T-helper 2 cell treated with Interferon-gamma antibody and Interleukin-4, amounts not matched to agents 5 μg/mL and 100 μg/mL, for 36 hours (primary cell): ENCODE data around the gene OR4D10.
"Not testable (repeated sequence)": the region's sequence is repeated elsewhere in the genome, so short reads cannot be mapped to it uniquely, and the experiment has no call there.

ENCODE experiments used
- DNase-seq: peaks from one replicate; pipeline ENCODE4 v3.0.0; 2021; ENCODE audit warnings: low spot score
- H3K27ac Mint-ChIP-seq: one replicate; pipeline ENCODE4 v1.8.0; 2021; ENCODE audit warnings: mild to moderate bottlenecking, mixed read lengths
- H3K27me3 Mint-ChIP-seq: one replicate; pipeline ENCODE4 v1.8.0; 2021; ENCODE audit warnings: low read depth, mixed read lengths
- H3K36me3 Mint-ChIP-seq: one replicate; pipeline ENCODE4 v1.8.0; 2021; ENCODE audit warnings: low read depth, mixed read lengths
- H3K4me1 Mint-ChIP-seq: one replicate; pipeline ENCODE4 v1.8.0; 2021; ENCODE audit warnings: low read depth, mixed read lengths
- H3K4me3 Mint-ChIP-seq: one replicate; pipeline ENCODE4 v1.8.0; 2022; ENCODE audit warnings: mild to moderate bottlenecking, moderate library complexity, mixed read lengths
- H3K9me3 Mint-ChIP-seq: one replicate; pipeline ENCODE4 v1.8.0; 2021; ENCODE audit warnings: mixed read lengths

The OR4D10 gene

GRCh38 chr11:59473015-59473414 lies at the start of gene OR4D10:
TSS of gene OR4D10 (plus strand) at chr11:59473315. CDS start at chr11:59477430, 4,115 bp downstream.
- Mint-ChIP-seq H3K4me1 (no peaks in the 10 kb centered on the region), H3K4me3 (no peak within 1 kb of the TSS), H3K9me3 (no peaks in the 10 kb centered on the region), H3K27me3 (peaks cover 3% of the 10 kb centered on the region), H3K36me3 (no peaks in the 10 kb centered on the region), H3K27ac (no peak within 1 kb of the TSS)
- no peak for DNase-seq

- no peaks in the 10 kb centered on the region for H3K9me3 Mint-ChIP-seq
- peaks cover 3% of the 10 kb centered on the region for H3K27me3 Mint-ChIP-seq
- H3K36me3 Mint-ChIP-seq, result no peaks in the 10 kb centered on the region
- H3K4me3 Mint-ChIP-seq, result no peak overlapping the region
- no peak for DNase-seq
- no peak overlapping the region for H3K27ac Mint-ChIP-seq
- no peaks in the 10 kb centered on the region for H3K4me1 Mint-ChIP-seq
Observed at GRCh38 chr11:59423835-59424234, 49.3 kb upstream of the OR4D10 start.

GRCh38 chr11:59425131-59425530 lies 48.0 kb upstream of the OR4D10 start:
- H3K27ac Mint-ChIP-seq, result no peak overlapping the region
- DNase-seq, result no peak
- H3K27me3 Mint-ChIP-seq, result peaks cover 2% of the 10 kb centered on the region
- H3K4me3 Mint-ChIP-seq, result no peak overlapping the region
- no peaks in the 10 kb centered on the region for H3K4me1 Mint-ChIP-seq
- H3K9me3 Mint-ChIP-seq, result no peaks in the 10 kb centered on the region
- no peaks in the 10 kb centered on the region for H3K36me3 Mint-ChIP-seq

- H3K4me1 Mint-ChIP-seq, result no peaks in the 10 kb centered on the region
- no peaks in the 10 kb centered on the region for H3K36me3 Mint-ChIP-seq
- H3K9me3 Mint-ChIP-seq, result no peaks in the 10 kb centered on the region
- no peak within 1 kb of the TSS for H3K27ac Mint-ChIP-seq
- H3K4me3 Mint-ChIP-seq, result no peak within 1 kb of the TSS
- H3K27me3 Mint-ChIP-seq, result peaks cover 2% of the 10 kb centered on the region
- no peak for DNase-seq
Observed at GRCh38 chr11:59426361-59427067, 46.6 kb upstream of the OR4D10 start, which contains the start of gene OR5A2. TSS of gene OR5A2 (minus strand) at chr11:59426413. CDS start at chr11:59422953, 3,460 bp downstream.

GRCh38 chr11:59427068-59427382 lies 46.1 kb upstream of the OR4D10 start:
- no peak for DNase-seq
- Mint-ChIP-seq H3K27me3 (peaks cover 4% of the 10 kb centered on the region), H3K4me3 (no peak overlapping the region), H3K36me3 (no peaks in the 10 kb centered on the region), H3K27ac (no peak overlapping the region), H3K4me1 (no peaks in the 10 kb centered on the region), H3K9me3 (no peaks in the 10 kb centered on the region)

- Mint-ChIP-seq H3K4me1 (no peaks in the 10 kb centered on the region), H3K4me3 (no peak overlapping the region), H3K27ac (no peak overlapping the region), H3K9me3 (no peaks in the 10 kb centered on the region), H3K36me3 (no peaks in the 10 kb centered on the region), H3K27me3 (peaks cover 6% of the 10 kb centered on the region)
- DNase-seq, result peak; percentile 8
Observed at GRCh38 chr11:59429924-59430516, 43.1 kb upstream of the OR4D10 start.

- DNase-seq, result no peak
- Mint-ChIP-seq H3K4me1 (no peaks in the 10 kb centered on the region), H3K36me3 (no peaks in the 10 kb centered on the region), H3K27ac (no peak within 1 kb of the TSS), H3K27me3 (peaks cover 4% of the 10 kb centered on the region), H3K9me3 (no peaks in the 10 kb centered on the region), H3K4me3 (no peak within 1 kb of the TSS)
Observed at GRCh38 chr11:59436169-59436568, 36.9 kb upstream of the OR4D10 start, which contains the start of gene OR5A1. TSS of gene OR5A1 (plus strand) at chr11:59436469. CDS start at chr11:59443169, 6,700 bp downstream.

- H3K27ac Mint-ChIP-seq, result no peak overlapping the region
- no peaks in the 10 kb centered on the region for H3K4me1 Mint-ChIP-seq
- no peak overlapping the region for H3K4me3 Mint-ChIP-seq
- DNase-seq, result no peak
- peaks cover 1% of the 10 kb centered on the region for H3K27me3 Mint-ChIP-seq
- no peaks in the 10 kb centered on the region for H3K36me3 Mint-ChIP-seq
- no peaks in the 10 kb centered on the region for H3K9me3 Mint-ChIP-seq
Observed at GRCh38 chr11:59437770-59438169, 35.3 kb upstream of the OR4D10 start.

- H3K27me3 Mint-ChIP-seq, H3K4me1 Mint-ChIP-seq, H3K4me3 Mint-ChIP-seq, H3K27ac Mint-ChIP-seq, H3K9me3 Mint-ChIP-seq, H3K36me3 Mint-ChIP-seq, DNase-seq: not testable (repeated sequence)
Observed at GRCh38 chr11:59445624-59446023, 27.5 kb upstream of the OR4D10 start.

GRCh38 chr11:59448484-59448883 lies 24.6 kb upstream of the OR4D10 start:
- no peak for DNase-seq
- H3K36me3 Mint-ChIP-seq, result no peaks in the 10 kb centered on the region
- no peak overlapping the region for H3K27ac Mint-ChIP-seq
- no peaks in the 10 kb centered on the region for H3K9me3 Mint-ChIP-seq
- H3K4me1 Mint-ChIP-seq, result no peaks in the 10 kb centered on the region
- peaks cover 5% of the 10 kb centered on the region for H3K27me3 Mint-ChIP-seq
- no peak overlapping the region for H3K4me3 Mint-ChIP-seq

GRCh38 chr11:59456661-59457060 lies 16.5 kb upstream of the OR4D10 start, which contains the start of gene OR4D6:
TSS of gene OR4D6 (plus strand) at chr11:59456961. CDS start at chr11:59456961, 0 bp downstream.
- Mint-ChIP-seq H3K27me3 (no peaks in the 10 kb centered on the region), H3K27ac (no peak within 1 kb of the TSS), H3K4me1 (no peaks in the 10 kb centered on the region), H3K4me3 (no peak within 1 kb of the TSS), H3K36me3 (no peaks in the 10 kb centered on the region), H3K9me3 (no peaks in the 10 kb centered on the region)
- no peak for DNase-seq

- H3K4me1 Mint-ChIP-seq, result no peaks in the 10 kb centered on the region
- H3K36me3 Mint-ChIP-seq, result no peaks in the 10 kb centered on the region
- no peaks in the 10 kb centered on the region for H3K9me3 Mint-ChIP-seq
- H3K27me3 Mint-ChIP-seq, result peaks cover 3% of the 10 kb centered on the region
- H3K27ac Mint-ChIP-seq, result no peak overlapping the region
- H3K4me3 Mint-ChIP-seq, result no peak overlapping the region
- no peak for DNase-seq
Observed at GRCh38 chr11:59459916-59460315, 13.2 kb upstream of the OR4D10 start.

GRCh38 chr11:59463190-59463641 lies 9.9 kb upstream of the OR4D10 start:
- DNase-seq, result no peak
- Mint-ChIP-seq H3K27ac (no peak overlapping the region), H3K36me3 (no peaks in the 10 kb centered on the region), H3K27me3 (peaks cover 3% of the 10 kb centered on the region), H3K9me3 (no peaks in the 10 kb centered on the region), H3K4me1 (no peaks in the 10 kb centered on the region), H3K4me3 (no peak overlapping the region)

- H3K4me3 Mint-ChIP-seq, result no peak overlapping the region
- H3K9me3 Mint-ChIP-seq, result no peaks in the 10 kb centered on the region
- peaks cover 7% of the 10 kb centered on the region for H3K27me3 Mint-ChIP-seq
- no peak overlapping the region for H3K27ac Mint-ChIP-seq
- no peak for DNase-seq
- no peaks in the 10 kb centered on the region for H3K4me1 Mint-ChIP-seq
- H3K36me3 Mint-ChIP-seq, result no peaks in the 10 kb centered on the region
Observed at GRCh38 chr11:59475176-59475575, 2.1 kb downstream of the OR4D10 start.
